ENCODE measurements around the gene BCKDK.
"Not testable (repeated sequence)": the region's sequence is repeated elsewhere in the genome, so short reads cannot be mapped to it uniquely, and the experiment has no call there.

Gene BCKDK

DNA sequence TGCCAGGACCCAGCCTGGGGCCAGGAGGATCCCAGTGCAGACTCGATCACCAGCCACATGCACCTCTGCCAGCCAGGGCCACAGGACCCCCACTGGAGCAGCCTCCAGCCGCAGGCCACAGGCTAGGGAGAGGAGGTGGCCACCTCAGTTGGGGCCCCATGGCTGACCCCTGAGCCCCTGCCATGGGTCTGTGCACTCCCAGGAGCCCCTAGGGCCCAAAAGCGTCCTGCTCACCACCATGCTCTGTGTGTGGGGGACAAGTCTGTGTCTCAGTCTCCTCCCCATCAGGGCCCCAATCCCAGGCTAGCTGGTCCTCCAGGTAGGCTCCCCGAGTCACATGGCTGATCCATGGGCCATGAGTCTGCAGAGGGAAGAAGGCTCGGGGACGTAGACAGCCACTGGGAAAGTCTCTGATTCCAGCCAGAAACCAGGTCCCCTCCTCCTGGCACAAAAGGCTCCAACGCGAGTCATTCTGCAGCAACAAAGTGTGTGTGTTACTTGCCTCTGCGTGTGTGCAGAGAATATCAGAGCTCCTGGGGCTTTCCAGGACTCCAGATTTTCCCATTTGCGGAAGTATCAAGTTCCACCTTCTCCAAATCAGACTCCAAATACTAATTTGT is 33.4 kb downstream of the BCKDK start:
- Histone ChIP-seq H3K4me2 (ENCODE audit: low read length) (peak overlapping the region; percentile 75), H3K9ac (ENCODE audit: low read depth, low read length) (peak overlapping the region; percentile 44), H3K4me3 (ENCODE audit: low read length) (peak overlapping the region; percentile 46), H3K4me1 (ENCODE audit: control insufficient read depth, insufficient read depth, low read length) (peaks cover 27% of the 10 kb centered on the region), H3K36me3 (ENCODE audit: insufficient read depth, low read length) (no peaks in the 10 kb centered on the region), H3K27me3 (ENCODE audit: control insufficient read depth, insufficient read depth, low read length) (peaks cover 11% of the 10 kb centered on the region), H3K9me3 (replicated peaks; ENCODE audit: low read length) (no peaks in the 10 kb centered on the region)

DNA sequence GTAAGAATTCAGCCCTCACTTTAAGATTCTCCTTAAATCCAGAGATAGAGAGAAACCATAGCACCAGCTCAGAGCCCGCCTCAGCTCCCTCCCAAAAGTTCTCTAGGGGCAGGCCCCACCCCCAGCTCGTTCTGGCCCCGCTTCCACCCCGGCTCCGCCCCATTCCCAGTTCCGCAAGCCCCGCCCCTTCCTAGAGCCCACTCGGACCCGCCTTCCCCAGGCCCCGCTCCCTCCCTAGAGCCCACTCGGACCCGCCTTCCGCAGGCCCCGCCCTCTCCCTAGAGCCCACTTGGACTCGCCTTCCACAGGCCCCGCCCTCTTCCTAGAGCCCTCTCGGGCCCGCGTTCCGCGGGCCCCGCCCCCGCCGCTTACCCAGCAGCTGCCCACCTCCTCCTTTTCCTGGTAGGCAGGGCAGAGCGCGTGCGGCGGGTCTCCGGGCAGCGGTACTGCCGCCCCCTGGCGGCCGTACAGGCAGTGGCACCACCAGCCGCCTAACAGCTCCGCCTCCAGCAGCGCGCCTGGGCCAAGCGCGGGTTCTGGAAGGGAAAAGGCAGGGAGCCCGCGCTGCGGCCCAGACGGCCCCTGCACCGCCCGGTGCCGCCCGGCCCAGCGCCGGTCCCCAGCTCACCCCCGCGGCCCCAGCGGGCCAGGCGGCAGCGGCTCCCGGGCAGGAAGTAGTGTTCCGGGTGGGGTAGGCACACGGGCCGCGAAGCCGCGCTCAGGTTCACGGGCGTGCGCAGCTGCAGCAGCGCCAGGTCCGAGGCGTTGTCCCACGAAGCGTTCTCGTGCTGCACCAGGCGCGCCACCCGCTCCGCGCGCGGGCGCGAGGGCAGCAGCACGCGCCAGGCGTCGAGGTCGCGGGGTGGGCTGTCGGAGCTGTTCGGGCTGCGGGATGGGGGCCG is 34.2 kb downstream of the BCKDK start:
- Histone ChIP-seq H3K36me3 (ENCODE audit: insufficient read depth, low read length) (no peaks in the 10 kb centered on the region), H3K4me3 (ENCODE audit: low read length) (peak overlapping the region; percentile 71), H3K9ac (ENCODE audit: low read depth, low read length) (peak overlapping the region; percentile 73), H3K27me3 (ENCODE audit: control insufficient read depth, insufficient read depth, low read length) (peaks cover 18% of the 10 kb centered on the region), H3K9me3 (replicated peaks; ENCODE audit: low read length) (no peaks in the 10 kb centered on the region), H3K4me2 (ENCODE audit: low read length) (peak overlapping the region; percentile 95), H3K4me1 (ENCODE audit: control insufficient read depth, insufficient read depth, low read length) (peaks cover 27% of the 10 kb centered on the region)

DNA sequence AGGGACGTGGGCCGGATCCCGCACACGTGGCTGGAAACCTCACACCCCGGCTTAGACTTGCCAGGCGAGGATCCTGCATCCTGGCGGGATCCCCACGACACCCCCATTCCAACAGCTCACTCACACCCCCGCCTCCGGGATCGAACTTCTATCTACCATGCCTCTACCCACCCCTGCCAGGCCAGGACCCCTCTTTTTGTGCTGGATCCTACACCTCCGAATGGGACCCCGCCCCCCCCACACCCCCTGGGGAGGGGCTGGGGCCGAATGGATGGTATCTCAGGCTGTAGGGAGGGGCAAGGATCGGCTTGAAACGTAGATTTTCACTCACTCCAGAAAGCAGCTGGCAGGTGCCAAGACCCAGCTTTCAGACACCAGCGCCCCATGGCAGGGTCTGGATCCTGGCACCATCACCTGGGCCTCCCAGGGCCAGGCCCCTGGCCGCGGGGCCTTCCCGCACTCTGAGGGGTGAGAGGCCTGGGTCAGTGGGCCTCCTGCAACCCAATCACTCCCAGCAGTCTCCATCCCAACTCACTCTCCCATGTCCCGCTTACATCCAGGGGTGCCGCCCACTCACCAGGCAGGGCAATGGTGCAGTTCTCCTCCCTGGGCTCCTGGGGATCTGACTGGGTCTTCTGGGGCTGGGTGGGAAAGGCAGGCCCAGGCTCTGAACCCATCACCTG is 35.0 kb downstream of the BCKDK start:
- H3K4me1 ChIP-seq (ENCODE audit: control insufficient read depth, insufficient read depth, low read length), result peaks cover 26% of the 10 kb centered on the region
- H3K9me3 ChIP-seq (replicated peaks; ENCODE audit: low read length), result no peaks in the 10 kb centered on the region
- H3K4me3 ChIP-seq (ENCODE audit: low read length), result peak overlapping the region; percentile 71
- H3K9ac ChIP-seq (ENCODE audit: low read depth, low read length), result peak overlapping the region; percentile 73
- H3K27me3 ChIP-seq (ENCODE audit: control insufficient read depth, insufficient read depth, low read length), result peaks cover 26% of the 10 kb centered on the region
- peak overlapping the region; percentile 95 for H3K4me2 ChIP-seq (ENCODE audit: low read length)
- no peaks in the 10 kb centered on the region for H3K36me3 ChIP-seq (ENCODE audit: insufficient read depth, low read length)

DNA sequence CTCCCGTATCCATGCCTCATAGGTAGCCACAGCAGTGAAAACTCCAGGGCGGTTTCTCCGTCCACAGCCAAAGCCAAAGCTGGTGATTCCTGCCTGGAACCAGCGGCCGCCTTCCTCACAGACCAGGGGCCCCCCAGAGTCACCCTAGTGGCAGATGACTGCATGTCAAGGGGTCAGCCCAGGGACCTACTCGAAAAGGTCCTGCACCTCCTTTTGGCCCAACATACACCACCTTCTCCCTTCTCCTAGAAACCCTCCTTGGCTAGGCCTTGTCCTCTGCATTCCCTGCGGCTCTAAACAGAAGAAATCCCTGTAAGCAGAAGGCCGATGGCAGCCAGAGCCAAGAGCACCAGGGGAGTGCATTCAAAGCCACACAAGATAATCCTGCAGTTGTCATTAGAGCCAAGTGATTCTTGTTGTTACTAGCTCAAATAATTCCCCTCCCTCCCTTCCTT is 35.5 kb downstream of the BCKDK start:
- Histone ChIP-seq H3K4me1 (ENCODE audit: control insufficient read depth, insufficient read depth, low read length) (peaks cover 21% of the 10 kb centered on the region), H3K4me3 (ENCODE audit: low read length) (no peak overlapping the region), H3K9ac (ENCODE audit: low read depth, low read length) (no peak overlapping the region), H3K9me3 (replicated peaks; ENCODE audit: low read length) (no peaks in the 10 kb centered on the region), H3K4me2 (ENCODE audit: low read length) (no peak overlapping the region), H3K36me3 (ENCODE audit: insufficient read depth, low read length) (no peaks in the 10 kb centered on the region), H3K27me3 (ENCODE audit: control insufficient read depth, insufficient read depth, low read length) (peaks cover 32% of the 10 kb centered on the region)

DNA sequence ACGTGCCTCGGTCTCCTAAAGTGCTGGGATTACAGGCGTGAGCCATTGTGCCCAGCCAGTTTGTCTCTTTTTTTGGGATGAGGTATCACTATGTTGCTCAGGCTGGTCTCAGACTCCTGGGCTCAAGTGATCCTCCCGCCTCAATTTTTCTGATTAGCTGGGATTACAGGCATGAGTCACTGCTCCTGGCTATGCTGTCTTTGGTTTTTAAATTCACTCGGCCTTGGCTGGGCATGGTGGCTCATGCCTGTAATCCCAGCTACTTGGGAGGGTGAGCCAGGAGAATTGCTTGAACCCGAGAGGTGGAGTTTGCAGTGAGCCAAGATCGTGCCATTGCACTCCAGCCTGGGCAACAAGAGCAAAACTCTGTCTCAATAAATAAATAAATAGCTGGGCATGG is 36.2 kb downstream of the BCKDK start:
- H3K9ac ChIP-seq (ENCODE audit: low read depth, low read length), result not testable (repeated sequence)

DNA sequence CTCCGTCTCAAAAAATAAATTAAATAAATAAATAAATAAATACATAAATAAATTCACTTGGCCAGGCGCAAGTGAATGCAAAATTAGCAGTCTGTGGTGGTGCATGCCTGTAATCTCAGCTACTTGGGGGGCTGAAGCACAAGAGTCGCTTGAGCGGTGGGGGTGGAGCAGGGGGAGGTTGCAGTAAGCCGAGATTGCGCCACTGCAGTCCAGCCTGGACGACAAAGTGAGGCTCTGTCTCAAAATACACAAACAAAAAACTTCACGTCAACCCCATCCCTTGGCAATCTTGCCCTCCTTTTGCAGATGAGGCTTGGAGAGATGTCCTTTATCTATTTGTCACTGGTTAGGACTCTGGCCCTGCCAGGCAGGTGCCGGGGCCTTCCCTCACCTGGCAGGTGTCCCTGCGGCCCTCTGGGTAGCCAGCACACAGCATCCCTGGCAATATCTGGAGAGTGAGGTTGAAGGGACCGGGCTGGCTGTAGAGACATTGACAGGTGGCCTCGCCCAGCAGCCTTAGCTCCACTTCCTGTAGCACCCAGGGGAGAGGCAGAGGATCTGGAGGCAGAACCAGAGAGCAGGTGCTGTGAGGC is 37.3 kb downstream of the BCKDK start:
- Histone ChIP-seq H3K9me3 (replicated peaks; ENCODE audit: low read length) (no peaks in the 10 kb centered on the region), H3K4me2 (ENCODE audit: low read length) (no peak overlapping the region), H3K4me1 (ENCODE audit: control insufficient read depth, insufficient read depth, low read length) (peaks cover 14% of the 10 kb centered on the region), H3K27me3 (ENCODE audit: control insufficient read depth, insufficient read depth, low read length) (peaks cover 38% of the 10 kb centered on the region), H3K4me3 (ENCODE audit: low read length) (no peak overlapping the region), H3K36me3 (ENCODE audit: insufficient read depth, low read length) (no peaks in the 10 kb centered on the region), H3K9ac (ENCODE audit: low read depth, low read length) (no peak overlapping the region)

More for the DNA sequence above, 36.2 kb downstream of the BCKDK start:
- Histone ChIP-seq H3K27me3 (ENCODE audit: control insufficient read depth, insufficient read depth, low read length) (peaks cover 37% of the 10 kb centered on the region), H3K4me1 (ENCODE audit: control insufficient read depth, insufficient read depth, low read length) (peaks cover 14% of the 10 kb centered on the region)
- not testable (repeated sequence) for H3K4me3 ChIP-seq (ENCODE audit: low read length); H3K36me3 ChIP-seq (ENCODE audit: insufficient read depth, low read length); H3K9me3 ChIP-seq (replicated peaks; ENCODE audit: low read length); H3K4me2 ChIP-seq (ENCODE audit: low read length)

DNA sequence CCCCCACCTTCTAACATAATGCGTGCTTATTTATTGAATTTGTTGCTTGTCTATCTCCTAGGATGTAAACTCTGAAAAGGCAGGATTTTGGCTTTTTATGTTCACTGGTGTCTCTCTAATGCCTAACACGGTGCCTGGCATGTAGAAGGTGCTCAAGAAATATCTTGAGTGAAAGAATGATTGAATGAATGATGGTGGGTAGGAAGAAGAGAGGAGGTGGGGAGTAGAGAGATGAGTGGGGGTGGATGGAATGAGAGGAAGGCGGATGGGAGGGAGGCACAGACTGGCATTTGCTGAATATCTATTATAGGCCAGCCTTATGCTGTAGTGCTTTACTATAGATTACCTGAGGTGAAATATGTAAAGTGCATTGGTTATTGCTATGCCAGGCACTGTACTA is 39.4 kb downstream of the BCKDK start:
- peaks cover 3% of the 10 kb centered on the region for H3K4me1 ChIP-seq (ENCODE audit: control insufficient read depth, insufficient read depth, low read length)
- no peak overlapping the region for H3K4me2 ChIP-seq (ENCODE audit: low read length)
- H3K36me3 ChIP-seq (ENCODE audit: insufficient read depth, low read length), result no peaks in the 10 kb centered on the region
- H3K9me3 ChIP-seq (replicated peaks; ENCODE audit: low read length), result no peaks in the 10 kb centered on the region
- no peak overlapping the region for H3K9ac ChIP-seq (ENCODE audit: low read depth, low read length)
- H3K27me3 ChIP-seq (ENCODE audit: control insufficient read depth, insufficient read depth, low read length), result peaks cover 40% of the 10 kb centered on the region
- H3K4me3 ChIP-seq (ENCODE audit: low read length), result no peak overlapping the region

DNA sequence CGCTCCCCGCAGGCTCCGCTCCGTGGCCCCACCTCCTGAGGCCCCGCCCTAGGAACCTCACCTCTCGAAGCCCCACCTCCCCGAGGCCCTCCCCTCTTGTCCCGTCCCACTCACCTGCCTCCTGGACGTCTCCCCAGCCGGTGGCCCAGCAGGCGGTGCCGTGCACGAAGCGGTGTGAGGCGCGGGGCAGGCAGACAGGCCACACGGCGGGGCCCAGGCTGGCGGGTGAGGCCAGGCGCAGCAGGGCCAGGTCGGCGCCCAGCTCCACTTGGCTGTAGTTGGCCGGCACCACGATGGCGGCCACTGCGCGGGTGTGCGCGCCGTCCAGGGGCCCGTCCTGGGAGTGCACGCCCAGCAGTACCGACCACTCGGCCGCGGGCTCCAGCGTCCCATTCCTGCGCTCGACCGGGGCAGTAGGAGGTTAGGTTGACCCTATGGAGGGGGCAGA is 40.1 kb downstream of the BCKDK start:
- H3K36me3 ChIP-seq (ENCODE audit: insufficient read depth, low read length), result no peaks in the 10 kb centered on the region
- no peak overlapping the region for H3K4me2 ChIP-seq (ENCODE audit: low read length)
- no peaks in the 10 kb centered on the region for H3K9me3 ChIP-seq (replicated peaks; ENCODE audit: low read length)
- H3K4me3 ChIP-seq (ENCODE audit: low read length), result no peak overlapping the region
- H3K9ac ChIP-seq (ENCODE audit: low read depth, low read length), result no peak overlapping the region
- peaks cover 40% of the 10 kb centered on the region for H3K27me3 ChIP-seq (ENCODE audit: control insufficient read depth, insufficient read depth, low read length)
- H3K4me1 ChIP-seq (ENCODE audit: control insufficient read depth, insufficient read depth, low read length), result no peaks in the 10 kb centered on the region

DNA sequence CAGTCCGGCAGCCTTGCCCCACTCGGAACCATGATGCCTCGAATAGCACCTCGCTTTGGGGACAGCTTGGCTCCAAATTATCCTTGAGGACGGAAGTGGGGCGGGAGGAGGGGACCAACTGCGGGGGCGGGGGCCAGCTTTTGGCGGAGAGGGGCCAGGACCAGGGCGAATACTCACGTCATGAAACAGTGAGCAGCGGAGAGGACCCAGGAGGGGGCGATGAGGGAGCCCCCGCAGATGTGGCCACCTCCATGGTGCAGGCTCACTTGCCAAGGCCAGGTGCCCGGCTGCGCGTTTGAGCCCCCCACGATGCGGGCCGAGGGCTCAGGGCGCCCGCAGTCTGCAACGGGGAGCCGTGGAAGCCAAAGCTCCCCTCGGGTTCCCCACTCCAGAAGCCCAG is 40.7 kb downstream of the BCKDK start:
- no peaks in the 10 kb centered on the region for H3K36me3 ChIP-seq (ENCODE audit: insufficient read depth, low read length)
- H3K4me1 ChIP-seq (ENCODE audit: control insufficient read depth, insufficient read depth, low read length), result no peaks in the 10 kb centered on the region
- H3K9me3 ChIP-seq (replicated peaks; ENCODE audit: low read length), result no peaks in the 10 kb centered on the region
- H3K27me3 ChIP-seq (ENCODE audit: control insufficient read depth, insufficient read depth, low read length), result peaks cover 40% of the 10 kb centered on the region
- no peak overlapping the region for H3K9ac ChIP-seq (ENCODE audit: low read depth, low read length)
- H3K4me2 ChIP-seq (ENCODE audit: low read length), result no peak overlapping the region
- no peak overlapping the region for H3K4me3 ChIP-seq (ENCODE audit: low read length)

DNA sequence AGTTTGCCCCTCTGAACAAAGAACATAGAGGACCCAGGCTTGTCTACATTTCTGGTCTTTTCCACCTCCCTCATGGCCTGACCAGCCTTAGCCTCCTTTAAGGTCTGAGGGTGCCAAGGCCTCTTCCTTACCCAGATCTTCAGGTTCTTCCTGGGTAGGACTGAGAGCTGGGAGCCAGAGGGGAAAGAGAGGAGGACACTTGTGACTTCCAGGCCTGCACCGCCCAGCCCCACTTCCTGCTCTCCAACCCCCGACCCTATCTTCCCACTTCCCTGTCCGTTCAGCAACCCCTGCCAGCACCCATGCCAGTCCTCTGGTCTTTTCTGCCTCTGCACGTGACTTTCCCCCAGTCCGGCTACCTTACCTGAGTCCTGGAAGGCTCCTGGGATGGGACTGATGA is 41.1 kb downstream of the BCKDK start:
- H3K4me2 ChIP-seq (ENCODE audit: low read length), result no peak overlapping the region
- no peaks in the 10 kb centered on the region for H3K9me3 ChIP-seq (replicated peaks; ENCODE audit: low read length)
- no peaks in the 10 kb centered on the region for H3K4me1 ChIP-seq (ENCODE audit: control insufficient read depth, insufficient read depth, low read length)
- H3K9ac ChIP-seq (ENCODE audit: low read depth, low read length), result no peak overlapping the region
- peaks cover 41% of the 10 kb centered on the region for H3K27me3 ChIP-seq (ENCODE audit: control insufficient read depth, insufficient read depth, low read length)
- H3K36me3 ChIP-seq (ENCODE audit: insufficient read depth, low read length), result no peaks in the 10 kb centered on the region
- H3K4me3 ChIP-seq (ENCODE audit: low read length), result no peak overlapping the region

All from skeletal muscle satellite cell (primary cell).